MM.1S (cell line): ENCODE results near the gene TTR.

Experiments
- DNase-seq: peaks from one replicate; pipeline ENCODE4 v3.0.0-alpha.2; 2015
- H2AFZ ChIP-seq: fragments of 300-600 bp; sonication (generic); 2 replicates; pipeline ENCODE4 v1.6.0; 2016; ENCODE audit warnings: antibody characterized with exemption, low read length
- H3F3A ChIP-seq: fragments of 300-600 bp; sonication (generic); 2 replicates; pipeline ENCODE4 v1.6.1; 2016; ENCODE audit warnings: mild to moderate bottlenecking, antibody characterized with exemption, low read length, moderate library complexity, mixed read lengths; ENCODE audit not compliant: insufficient read depth
- H3K27ac ChIP-seq: fragments of 300-600 bp; sonication (generic); 2 replicates; pipeline ENCODE4 v1.5.1; 2016; ENCODE audit warnings: mild to moderate bottlenecking, low read length
- H3K27me3 ChIP-seq: fragments of 300-600 bp; sonication (generic); replicated peaks from 2 replicates; pipeline ENCODE4 v1.6.0; 2016; ENCODE audit warnings: low read length; ENCODE audit not compliant: insufficient read depth
- H3K36me3 ChIP-seq: fragments of 300-600 bp; sonication (generic); replicated peaks from 2 replicates; pipeline ENCODE4 v1.6.1; 2016; ENCODE audit warnings: mild to moderate bottlenecking, low read length, mixed read lengths; ENCODE audit not compliant: insufficient read depth
- H3K4me1 ChIP-seq: fragments of 300-600 bp; sonication (generic); 2 replicates; pipeline ENCODE4 v1.6.1; 2016; ENCODE audit warnings: low read length, mixed read lengths
- H3K4me2 ChIP-seq: fragments of 300-600 bp; sonication (generic); 2 replicates; pipeline ENCODE4 v1.6.0; 2016; ENCODE audit warnings: low read depth, low read length
- H3K4me3 ChIP-seq: fragments of 300-600 bp; sonication (generic); 2 replicates; pipeline ENCODE4 v1.5.1; 2016; ENCODE audit warnings: low read length, mixed read lengths
- H3K79me2 ChIP-seq: fragments of 300-600 bp; sonication (generic); 2 replicates; pipeline ENCODE4 v1.6.1; 2016; ENCODE audit warnings: mixed run types, low read length, mixed read lengths
- H3K9ac ChIP-seq: fragments of 300-600 bp; sonication (generic); 2 replicates; pipeline ENCODE4 v1.6.1; 2016; ENCODE audit warnings: low read length, mixed read lengths
- H3K9me2 ChIP-seq: fragments of 300-600 bp; sonication (generic); replicated peaks from 2 replicates; pipeline ENCODE4 v1.6.1; 2016; ENCODE audit warnings: mild to moderate bottlenecking, low read length, mixed read lengths; ENCODE audit not compliant: insufficient read depth
- H3K9me3 ChIP-seq: fragments of 300-600 bp; sonication (generic); replicated peaks from 2 replicates; pipeline ENCODE4 v1.6.1; 2016; ENCODE audit warnings: mild to moderate bottlenecking, low read length, mixed read lengths; ENCODE audit not compliant: insufficient read depth
- H4K20me1 ChIP-seq: fragments of 300-600 bp; sonication (generic); 2 replicates; pipeline ENCODE4 v1.6.1; 2016; ENCODE audit warnings: mild to moderate bottlenecking, low read length, moderate library complexity, mixed read lengths; ENCODE audit not compliant: insufficient read depth
- EZH2 ChIP-seq: fragments of 300-600 bp; sonication (generic); optimal IDR thresholded peaks from 2 replicates; pipeline ENCODE3; 2017; ENCODE audit warnings: low read depth, mild to moderate bottlenecking, antibody characterized with exemption, low read length, mixed read lengths
- EZH2phosphoT487 ChIP-seq: fragments of 300-600 bp; sonication (generic); IDR thresholded peaks from 2 replicates; pipeline ENCODE4 v1.6.1; 2018; ENCODE audit warnings: antibody characterized with exemption, low read length
- TF ChIP-seq, protein P1 (sequence below): fragments of 300-600 bp; sonication (generic); IDR thresholded peaks from 2 replicates; pipeline ENCODE4 v1.5.1; 2016; ENCODE audit warnings: antibody characterized with exemption, low read length, mixed read lengths

Gene TTR

DNA sequence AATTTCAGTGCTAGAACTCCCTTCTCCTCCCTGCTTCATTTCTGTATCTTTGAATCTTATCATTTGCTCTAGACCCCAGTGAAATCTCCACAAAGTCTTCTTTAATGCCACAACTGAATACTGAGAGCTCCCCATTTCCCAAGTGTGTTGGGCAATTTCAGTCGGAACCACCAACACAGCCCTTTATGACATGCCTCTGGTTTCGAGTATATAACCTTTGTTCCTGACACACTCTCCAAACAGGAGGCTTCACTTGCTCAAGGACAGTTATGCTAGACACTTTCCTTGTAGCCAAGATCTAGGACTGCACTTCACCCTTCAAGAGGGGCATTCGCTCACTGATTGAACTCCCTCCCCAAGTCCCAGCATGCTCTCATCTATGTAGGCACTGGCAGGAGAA lies 18.6 kb upstream of the TTR start:
- no peaks in the 10 kb centered on the region for H4K20me1 ChIP-seq
- H3K9me2 ChIP-seq: no peaks in the 10 kb centered on the region
- H3K4me1 ChIP-seq: no peaks in the 10 kb centered on the region
- no peaks in the 10 kb centered on the region for H3K9me3 ChIP-seq
- no peak overlapping the region for H2AFZ ChIP-seq
- H3K27ac ChIP-seq: no peak overlapping the region
- no peak for DNase-seq
- no peaks in the 10 kb centered on the region for H3K27me3 ChIP-seq
- no peaks in the 10 kb centered on the region for H3K36me3 ChIP-seq
- no peaks in the 10 kb centered on the region for H3K79me2 ChIP-seq
- no peak overlapping the region for H3K4me2 ChIP-seq
- H3K4me3 ChIP-seq: no peak overlapping the region
- H3K9ac ChIP-seq: no peak overlapping the region
- no peak for TF ChIP-seq EZH2phosphoT487
- TF ChIP-seq, protein P1, sequence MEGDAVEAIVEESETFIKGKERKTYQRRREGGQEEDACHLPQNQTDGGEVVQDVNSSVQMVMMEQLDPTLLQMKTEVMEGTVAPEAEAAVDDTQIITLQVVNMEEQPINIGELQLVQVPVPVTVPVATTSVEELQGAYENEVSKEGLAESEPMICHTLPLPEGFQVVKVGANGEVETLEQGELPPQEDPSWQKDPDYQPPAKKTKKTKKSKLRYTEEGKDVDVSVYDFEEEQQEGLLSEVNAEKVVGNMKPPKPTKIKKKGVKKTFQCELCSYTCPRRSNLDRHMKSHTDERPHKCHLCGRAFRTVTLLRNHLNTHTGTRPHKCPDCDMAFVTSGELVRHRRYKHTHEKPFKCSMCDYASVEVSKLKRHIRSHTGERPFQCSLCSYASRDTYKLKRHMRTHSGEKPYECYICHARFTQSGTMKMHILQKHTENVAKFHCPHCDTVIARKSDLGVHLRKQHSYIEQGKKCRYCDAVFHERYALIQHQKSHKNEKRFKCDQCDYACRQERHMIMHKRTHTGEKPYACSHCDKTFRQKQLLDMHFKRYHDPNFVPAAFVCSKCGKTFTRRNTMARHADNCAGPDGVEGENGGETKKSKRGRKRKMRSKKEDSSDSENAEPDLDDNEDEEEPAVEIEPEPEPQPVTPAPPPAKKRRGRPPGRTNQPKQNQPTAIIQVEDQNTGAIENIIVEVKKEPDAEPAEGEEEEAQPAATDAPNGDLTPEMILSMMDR: no peak
- no peak for TF ChIP-seq EZH2
- H3F3A ChIP-seq: no peaks in the 10 kb centered on the region

DNA sequence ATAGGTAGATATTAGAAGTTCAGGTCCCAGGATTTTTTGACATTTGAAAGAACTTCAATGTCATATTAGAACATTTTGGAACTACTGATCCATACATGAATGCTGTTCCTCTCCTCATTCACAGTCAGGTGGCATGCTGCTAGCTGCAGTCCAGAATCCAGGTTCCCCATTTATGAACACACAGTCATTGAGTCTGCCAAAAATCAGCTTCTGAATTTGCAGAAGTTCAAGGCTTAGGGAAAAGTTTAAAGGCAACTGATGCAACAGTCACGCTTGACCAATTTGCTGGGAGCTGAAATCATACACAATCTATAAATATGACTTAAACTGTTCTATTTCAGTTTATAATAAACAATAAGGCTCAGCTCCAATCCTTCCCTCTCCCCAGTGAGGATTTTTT lies 17.3 kb upstream of the TTR start:
- no peak overlapping the region for H3K27ac ChIP-seq
- H3K4me1 ChIP-seq: no peaks in the 10 kb centered on the region
- no peak overlapping the region for H3K9ac ChIP-seq
- no peak overlapping the region for H2AFZ ChIP-seq
- no peaks in the 10 kb centered on the region for H3K36me3 ChIP-seq
- H3K27me3 ChIP-seq: no peaks in the 10 kb centered on the region
- no peaks in the 10 kb centered on the region for H3K9me2 ChIP-seq
- no peak for DNase-seq
- H3K9me3 ChIP-seq: no peaks in the 10 kb centered on the region
- H3F3A ChIP-seq: no peaks in the 10 kb centered on the region
- no peak for TF ChIP-seq EZH2
- no peak for TF ChIP-seq EZH2phosphoT487
- TF ChIP-seq, protein P1: no peak
- no peak overlapping the region for H3K4me3 ChIP-seq
- H3K4me2 ChIP-seq: no peak overlapping the region
- H3K79me2 ChIP-seq: no peaks in the 10 kb centered on the region
- H4K20me1 ChIP-seq: no peaks in the 10 kb centered on the region

DNA sequence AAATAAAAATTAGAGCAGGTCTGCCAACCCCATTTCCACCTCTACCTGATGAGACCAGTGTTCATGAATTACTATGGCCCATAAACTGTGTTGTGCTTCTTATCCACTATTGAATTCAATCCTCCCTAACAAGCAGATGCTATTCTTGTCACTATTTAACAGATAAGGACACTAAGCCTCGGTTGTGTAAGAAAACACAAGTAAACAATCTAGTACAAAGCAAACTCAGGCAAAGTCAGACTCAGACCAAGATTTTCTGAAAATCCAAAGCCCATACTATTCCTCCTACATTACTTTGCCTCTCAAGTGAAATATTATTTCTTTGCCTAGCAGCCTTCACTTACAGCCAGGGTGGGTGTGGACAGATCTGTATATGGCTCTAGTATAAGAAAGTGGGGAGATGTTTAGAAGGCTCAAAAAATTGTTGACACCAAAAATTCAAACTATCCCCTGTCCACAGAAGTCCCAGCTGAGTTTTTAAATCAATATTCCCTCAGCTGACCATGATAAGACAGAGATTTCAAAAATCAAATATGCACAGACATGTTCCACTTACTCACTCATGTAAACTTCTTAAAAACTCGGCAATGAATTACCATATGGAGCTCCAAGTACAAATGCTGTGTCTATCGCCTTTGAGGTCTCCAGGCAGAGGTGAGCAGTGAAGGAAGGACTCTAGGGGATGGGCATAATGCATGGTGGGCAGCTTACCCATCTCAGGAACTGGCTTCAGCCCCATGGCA lies 16.0 kb upstream of the TTR start:
- Histone ChIP-seq H3K27me3 (no peaks in the 10 kb centered on the region), H3K4me2 (no peak overlapping the region), H3K27ac (no peak overlapping the region), H3K9ac (no peak overlapping the region), H2AFZ (no peak overlapping the region), H4K20me1 (no peaks in the 10 kb centered on the region), H3K36me3 (no peaks in the 10 kb centered on the region), H3K9me2 (no peaks in the 10 kb centered on the region), H3F3A (no peaks in the 10 kb centered on the region), H3K4me3 (no peak overlapping the region), H3K4me1 (no peaks in the 10 kb centered on the region), H3K9me3 (no peaks in the 10 kb centered on the region), H3K79me2 (no peaks in the 10 kb centered on the region)
- DNase-seq: no peak
- TF ChIP-seq EZH2 (no peak), EZH2phosphoT487 (no peak)
- TF ChIP-seq, protein P1: no peak
